Measurements from ENCODE around the gene RELL1. TPM values are rescaled to one million over a fixed set of nuclear protein-coding genes. Genes with fewer than 3 reads are reported as not detected.

The RELL1 gene
- total RNA-seq, 1 experiment from 2014 or later = 45.3 TPM

DNA sequence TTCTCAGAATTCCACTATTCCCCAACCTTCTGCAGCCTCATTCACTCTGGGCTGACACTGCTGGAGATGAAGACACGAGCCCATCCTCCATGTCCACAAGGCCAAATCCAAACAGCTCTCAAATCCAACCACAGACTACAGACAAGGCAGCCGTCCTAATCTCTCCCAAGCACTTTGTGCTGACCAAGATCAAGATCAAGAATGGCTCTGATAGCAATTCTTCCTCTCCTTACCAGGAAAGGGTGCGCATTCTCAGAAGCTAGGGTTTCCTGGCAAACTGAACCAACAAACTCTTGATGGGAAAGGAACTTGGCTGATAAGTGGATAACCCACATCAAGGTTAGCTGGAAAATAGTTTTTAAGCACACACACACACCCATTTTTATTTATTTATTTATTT lies 26.5 kb downstream of the RELL1 start:
- Histone ChIP-seq H3K4me3 (ENCODE audit: low read depth, low read length) (no peak overlapping the region), H3K9me3 (peaks cover 3% of the 10 kb centered on the region; the same call in 1 of the 2 replicates), H3K4me1 (peaks cover 30% of the 10 kb centered on the region), H3K27me3 (replicated peaks; ENCODE audit: control insufficient read depth, insufficient read depth, low read length) (no peaks in the 10 kb centered on the region), H3K36me3 (ENCODE audit: control insufficient read depth, insufficient read depth, low read length) (no peaks in the 10 kb centered on the region)
- intact Hi-C loops (cut with micrococcal nuclease; ENCODE audit: unreplicated experiment) = no loop called here
- Mint-ChIP-seq H3K27ac (ENCODE audit: unreplicated experiment) (no peak overlapping the region), H3K9me3 (ENCODE audit: unreplicated experiment) (peaks cover 11% of the 10 kb centered on the region), H3K4me1 (ENCODE audit: low read depth, unreplicated experiment) (peaks cover 6% of the 10 kb centered on the region), H3K36me3 (ENCODE audit: insufficient read depth, unreplicated experiment) (peaks cover 24% of the 10 kb centered on the region), H3K4me3 (ENCODE audit: unreplicated experiment) (no peak overlapping the region), H3K27me3 (ENCODE audit: insufficient read depth, unreplicated experiment) (no peaks in the 10 kb centered on the region)
- POLR2A ChIA-PET = no interaction called here
- TF ChIP-seq, protein P1, sequence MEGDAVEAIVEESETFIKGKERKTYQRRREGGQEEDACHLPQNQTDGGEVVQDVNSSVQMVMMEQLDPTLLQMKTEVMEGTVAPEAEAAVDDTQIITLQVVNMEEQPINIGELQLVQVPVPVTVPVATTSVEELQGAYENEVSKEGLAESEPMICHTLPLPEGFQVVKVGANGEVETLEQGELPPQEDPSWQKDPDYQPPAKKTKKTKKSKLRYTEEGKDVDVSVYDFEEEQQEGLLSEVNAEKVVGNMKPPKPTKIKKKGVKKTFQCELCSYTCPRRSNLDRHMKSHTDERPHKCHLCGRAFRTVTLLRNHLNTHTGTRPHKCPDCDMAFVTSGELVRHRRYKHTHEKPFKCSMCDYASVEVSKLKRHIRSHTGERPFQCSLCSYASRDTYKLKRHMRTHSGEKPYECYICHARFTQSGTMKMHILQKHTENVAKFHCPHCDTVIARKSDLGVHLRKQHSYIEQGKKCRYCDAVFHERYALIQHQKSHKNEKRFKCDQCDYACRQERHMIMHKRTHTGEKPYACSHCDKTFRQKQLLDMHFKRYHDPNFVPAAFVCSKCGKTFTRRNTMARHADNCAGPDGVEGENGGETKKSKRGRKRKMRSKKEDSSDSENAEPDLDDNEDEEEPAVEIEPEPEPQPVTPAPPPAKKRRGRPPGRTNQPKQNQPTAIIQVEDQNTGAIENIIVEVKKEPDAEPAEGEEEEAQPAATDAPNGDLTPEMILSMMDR (IDR thresholded peaks at IDR 0.05; ENCODE audit: insufficient read depth in 1 of 2, low read depth in 1 of 2, low read length in 1 of 2, severe bottlenecking in 1 of 2, unreplicated experiment in 1 of 2) = no peak
- BruUV-seq (replicated peaks) = no TSS peak
- DNase-seq = no peak
- CTCF ChIA-PET = no interaction called here

DNA sequence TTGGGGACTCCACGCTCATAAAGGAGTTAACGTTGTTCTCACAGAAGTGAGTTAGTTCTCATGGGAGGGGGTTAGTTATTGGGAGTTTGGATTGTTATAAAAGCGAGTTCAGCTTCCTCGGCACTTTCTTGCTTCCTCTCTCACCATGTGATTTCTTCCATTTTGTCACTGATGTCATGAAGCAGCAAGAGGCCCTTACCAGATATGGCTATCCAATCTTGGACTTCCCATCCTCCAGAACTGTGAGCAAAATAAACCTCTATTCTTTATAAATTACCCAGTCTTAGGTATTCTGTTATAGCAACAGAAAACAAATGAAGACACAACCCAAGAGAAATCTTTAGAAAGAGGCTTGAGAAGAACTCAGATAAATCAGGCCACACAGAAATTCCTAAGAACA lies 29.5 kb downstream of the RELL1 start:
- TF ChIP-seq, protein P1 (IDR thresholded peaks at IDR 0.05; ENCODE audit: insufficient read depth in 1 of 2, low read depth in 1 of 2, low read length in 1 of 2, severe bottlenecking in 1 of 2, unreplicated experiment in 1 of 2) = no peak
- Histone ChIP-seq H3K4me3 (ENCODE audit: low read depth, low read length) (no peak overlapping the region), H3K27me3 (replicated peaks; ENCODE audit: control insufficient read depth, insufficient read depth, low read length) (no peaks in the 10 kb centered on the region), H3K4me1 (peaks cover 33% of the 10 kb centered on the region), H3K9me3 (peaks cover 3% of the 10 kb centered on the region; the same call in 1 of the 2 replicates), H3K36me3 (ENCODE audit: control insufficient read depth, insufficient read depth, low read length) (no peaks in the 10 kb centered on the region)
- no TSS peak for BruUV-seq (replicated peaks)
- no peaks in the 10 kb centered on the region for H3K27me3 Mint-ChIP-seq (ENCODE audit: insufficient read depth, unreplicated experiment)
- no peak overlapping the region for H3K27ac Mint-ChIP-seq (ENCODE audit: unreplicated experiment)
- CTCF ChIA-PET = no interaction called here
- H3K9me3 Mint-ChIP-seq (ENCODE audit: unreplicated experiment) = peaks cover 11% of the 10 kb centered on the region
- POLR2A ChIA-PET = no interaction called here
- intact Hi-C loops (cut with micrococcal nuclease; ENCODE audit: unreplicated experiment) = no loop called here
- H3K36me3 Mint-ChIP-seq (ENCODE audit: insufficient read depth, unreplicated experiment) = peaks cover 24% of the 10 kb centered on the region
- DNase-seq = no peak
- no peak overlapping the region for H3K4me3 Mint-ChIP-seq (ENCODE audit: unreplicated experiment)
- H3K4me1 Mint-ChIP-seq (ENCODE audit: low read depth, unreplicated experiment) = peaks cover 14% of the 10 kb centered on the region

DNA sequence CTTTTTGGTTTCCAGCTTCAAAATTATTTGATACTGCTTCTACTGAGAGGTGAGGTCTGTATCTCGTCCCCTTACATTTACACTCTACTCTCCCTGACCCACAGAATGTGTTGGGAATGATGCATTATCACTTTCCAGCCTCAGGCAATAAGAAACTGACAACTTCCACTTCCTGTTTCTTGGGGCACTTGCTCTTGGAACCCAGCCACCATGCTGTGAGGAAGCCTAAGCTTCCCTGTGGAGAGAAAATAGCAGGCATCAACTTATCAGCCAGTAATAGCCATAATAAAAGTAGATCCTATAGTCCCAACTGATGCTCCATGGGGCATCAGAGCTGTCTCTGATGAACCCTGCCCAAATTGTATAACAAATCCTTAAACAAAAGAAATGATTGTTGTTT lies 32.6 kb downstream of the RELL1 start:
- intact Hi-C loops (cut with micrococcal nuclease; ENCODE audit: unreplicated experiment) = no loop called here
- Mint-ChIP-seq H3K4me3 (ENCODE audit: unreplicated experiment) (no peak overlapping the region), H3K27ac (ENCODE audit: unreplicated experiment) (peak overlapping the region; percentile 60), H3K27me3 (ENCODE audit: insufficient read depth, unreplicated experiment) (no peaks in the 10 kb centered on the region), H3K9me3 (ENCODE audit: unreplicated experiment) (peaks cover 11% of the 10 kb centered on the region), H3K4me1 (ENCODE audit: low read depth, unreplicated experiment) (peaks cover 28% of the 10 kb centered on the region), H3K36me3 (ENCODE audit: insufficient read depth, unreplicated experiment) (peaks cover 16% of the 10 kb centered on the region)
- no peak overlapping the region for H3K4me3 ChIP-seq (ENCODE audit: low read depth, low read length)
- no peak for DNase-seq
- no peaks in the 10 kb centered on the region for H3K36me3 ChIP-seq (ENCODE audit: control insufficient read depth, insufficient read depth, low read length)
- CTCF ChIA-PET = no interaction called here
- H3K9me3 ChIP-seq = peaks cover 3% of the 10 kb centered on the region; the same call in 1 of the 2 replicates
- peaks cover 41% of the 10 kb centered on the region for H3K4me1 ChIP-seq
- POLR2A ChIA-PET = no interaction called here
- TF ChIP-seq, protein P1 (IDR thresholded peaks at IDR 0.05; ENCODE audit: insufficient read depth in 1 of 2, low read depth in 1 of 2, low read length in 1 of 2, severe bottlenecking in 1 of 2, unreplicated experiment in 1 of 2) = no peak
- BruUV-seq (replicated peaks) = no TSS peak
- H3K27me3 ChIP-seq (replicated peaks; ENCODE audit: control insufficient read depth, insufficient read depth, low read length) = no peaks in the 10 kb centered on the region

Data from Caco-2 (cell line).